GM23248 (cell line): ENCODE measurements around the gene PSMD2. TPM values are rescaled to one million over a fixed set of nuclear protein-coding genes. Genes with fewer than 3 reads are reported as not detected.

Experiments
- DNase-seq: peaks from one replicate; pipeline ENCODE4 v3.0.0-alpha.2; 2015
- H2AFZ ChIP-seq: fragments of 200-600 bp; sonication (generic); 2 replicates; pipeline ENCODE4 v1.6.1; 2016; ENCODE audit warnings: antibody characterized with exemption
- H3F3A ChIP-seq: fragments of 200-600 bp; sonication (generic); 2 replicates; pipeline ENCODE4 v1.6.1; 2016; ENCODE audit warnings: mild to moderate bottlenecking, antibody characterized with exemption, mixed run types; ENCODE audit not compliant: insufficient read depth
- H3K27ac ChIP-seq: fragments of 200-600 bp; sonication (generic); 2 replicates; pipeline ENCODE4 v1.5.1; 2016; ENCODE audit warnings: mild to moderate bottlenecking
- H3K27me3 ChIP-seq: fragments of 200-600 bp; sonication (generic); replicated peaks from 2 replicates; pipeline ENCODE4 v1.6.1; 2016; ENCODE audit warnings: mild to moderate bottlenecking; ENCODE audit not compliant: insufficient read depth
- H3K36me3 ChIP-seq: fragments of 200-600 bp; sonication (generic); 2 replicates; pipeline ENCODE4 v1.6.1; 2016; ENCODE audit warnings: low read depth, mild to moderate bottlenecking
- H3K4me1 ChIP-seq: fragments of 200-600 bp; sonication (generic); 2 replicates; pipeline ENCODE4 v1.6.1; 2016; ENCODE audit warnings: mild to moderate bottlenecking; ENCODE audit not compliant: insufficient read depth
- H3K4me2 ChIP-seq: fragments of 200-600 bp; sonication (generic); one replicate; pipeline ENCODE4 v1.6.1; 2016; ENCODE audit warnings: mild to moderate bottlenecking; ENCODE audit not compliant: unreplicated experiment
- H3K4me3 ChIP-seq: fragments of 200-600 bp; sonication (generic); 2 replicates; pipeline ENCODE4 v1.5.1; 2016; ENCODE audit warnings: mild to moderate bottlenecking
- H3K79me2 ChIP-seq: fragments of 200-600 bp; sonication (generic); 2 replicates; pipeline ENCODE4 v1.6.1; 2016; ENCODE audit warnings: mild to moderate bottlenecking; ENCODE audit not compliant: insufficient read depth
- H3K9ac ChIP-seq: fragments of 200-600 bp; sonication (generic); 2 replicates; pipeline ENCODE4 v1.6.1; 2016; ENCODE audit warnings: mild to moderate bottlenecking
- H3K9me2 ChIP-seq: fragments of 200-600 bp; sonication (generic); 2 replicates; pipeline ENCODE4 v1.6.1; 2016; ENCODE audit warnings: mixed run types, mild to moderate bottlenecking, moderate library complexity; ENCODE audit not compliant: insufficient read depth
- H3K9me3 ChIP-seq: fragments of 200-600 bp; sonication (generic); one replicate; pipeline ENCODE4 v1.6.1; 2017; ENCODE audit warnings: low read depth
- H4K20me1 ChIP-seq: fragments of 200-600 bp; sonication (generic); 2 replicates; pipeline ENCODE4 v1.6.0; 2016; ENCODE audit not compliant: insufficient read depth
- EZH2 ChIP-seq: fragments of 200-600 bp; sonication (generic); IDR thresholded peaks from 2 replicates; pipeline ENCODE4 v1.6.1; 2018; ENCODE audit warnings: antibody characterized with exemption, mild to moderate bottlenecking; ENCODE audit not compliant: insufficient read depth, poor library complexity, severe bottlenecking
- EZH2phosphoT487 ChIP-seq: fragments of 200-600 bp; sonication (generic); IDR thresholded peaks from 2 replicates; pipeline ENCODE4 v1.6.1; 2018; ENCODE audit warnings: antibody characterized with exemption, moderate library complexity, mild to moderate bottlenecking, low read depth; ENCODE audit not compliant: insufficient read depth
- WGBS, 2 experiments: methylation state at CpG; one replicate each; pipeline ENCODE4 v1.1.6; 2015 to 2017; ENCODE audit warnings: low lambda C conversion rate in 2 of 2, low coverage in 1 of 2; ENCODE audit errors: missing lambda C conversion rate in 2 of 2; 5-methylcytosine and 5-hydroxymethylcytosine counted together
- in situ Hi-C: fragments of 300-500 bp; cut with MboI; formaldehyde crosslinking; loops from 2 replicates; pipeline ENCODE4 v1.15.0; 2020
- polyA plus RNA-seq: library from polyadenylated mRNA; unstranded; fragments of >200 nt; fragmentation: Nextera tagmentation; extraction: Ambion mirVana; gene quantifications from 2 replicates; pipeline ENCODE4 v1.2.1, GENCODE V29; 2016
- total RNA-seq: library from RNA; depleted of rRNA; stranded (reverse); fragments of >200 nt; shearing (Covaris generic); gene quantifications from 2 replicates; pipeline ENCODE4 v1.2.3, GENCODE V29; 2014

The PSMD2 gene
- total and polyA plus RNA-seq, 2 experiments from 2014 or later: 513 to 602 TPM

GRCh38 chr3:184353546-184353941 is 54.5 kb downstream of the PSMD2 start:
- no peak overlapping the region for H2AFZ ChIP-seq
- TF ChIP-seq EZH2 (no peak), EZH2phosphoT487 (no peak)
- no peaks in the 10 kb centered on the region for H3K9me2 ChIP-seq
- H3K9me3 ChIP-seq: no peaks in the 10 kb centered on the region
- no peaks in the 10 kb centered on the region for H3F3A ChIP-seq
- H3K36me3 ChIP-seq: no peaks in the 10 kb centered on the region
- WGBS, 2 experiments: 94 to 98% methylated on average over 11 of the region's 11 CpGs
- no peaks in the 10 kb centered on the region for H3K27me3 ChIP-seq
- no peaks in the 10 kb centered on the region for H3K4me1 ChIP-seq
- no peak overlapping the region for H3K27ac ChIP-seq
- H3K4me2 ChIP-seq: no peak overlapping the region
- no peak overlapping the region for H3K9ac ChIP-seq
- no peak for DNase-seq
- in situ Hi-C loops: loop anchor here (25.0 kb wide), 1 partner anchor 434 kb away; no protein-coding TSS in a partner anchor
- no peak overlapping the region for H3K4me3 ChIP-seq
- no peaks in the 10 kb centered on the region for H4K20me1 ChIP-seq
- H3K79me2 ChIP-seq: no peaks in the 10 kb centered on the region

- no peaks in the 10 kb centered on the region for H3K9me2 ChIP-seq
- H4K20me1 ChIP-seq: no peaks in the 10 kb centered on the region
- H3K9ac ChIP-seq: no peak overlapping the region
- H3K4me3 ChIP-seq: no peak overlapping the region
- H3K9me3 ChIP-seq: no peaks in the 10 kb centered on the region
- no peak overlapping the region for H2AFZ ChIP-seq
- no peaks in the 10 kb centered on the region for H3K27me3 ChIP-seq
- in situ Hi-C loops: loop anchor here (25.0 kb wide), 1 partner anchor 433 kb away; no protein-coding TSS in a partner anchor
- peak; percentile 44 for DNase-seq
- no peaks in the 10 kb centered on the region for H3F3A ChIP-seq
- no peak overlapping the region for H3K4me2 ChIP-seq
- TF ChIP-seq EZH2phosphoT487 (no peak), EZH2 (no peak)
- no peak overlapping the region for H3K27ac ChIP-seq
- WGBS, 2 experiments: 45 to 50% methylated on average over 18 of the region's 18 CpGs
- H3K79me2 ChIP-seq: no peaks in the 10 kb centered on the region
- H3K36me3 ChIP-seq: no peaks in the 10 kb centered on the region
- no peaks in the 10 kb centered on the region for H3K4me1 ChIP-seq
Measured at GRCh38 chr3:184354121-184354728, 55.2 kb downstream of the PSMD2 start.

- 83 to 85% methylated on average over 7 to 8 of the region's 8 CpGs for WGBS, 2 experiments
- TF ChIP-seq EZH2: no peak
Measured at GRCh38 chr3:184354754-184355153, 55.7 kb downstream of the PSMD2 start.

GRCh38 chr3:184355261-184356040 is 56.4 kb downstream of the PSMD2 start:
- H3K4me1 ChIP-seq: 0 out of 2 replicates have a peak, but pooled peaks cover 1% of the 10 kb centered on the region
- no peaks in the 10 kb centered on the region for H3K36me3 ChIP-seq
- 64 to 71% methylated on average over 17 to 18 of the region's 18 CpGs for WGBS, 2 experiments

More at GRCh38 chr3:184354754-184355153, 55.7 kb downstream of the PSMD2 start:
- Histone ChIP-seq H3K27ac (no peak overlapping the region), H3K36me3 (no peaks in the 10 kb centered on the region), H3K79me2 (no peaks in the 10 kb centered on the region), H3K9ac (no peak overlapping the region), H2AFZ (no peak overlapping the region), H4K20me1 (no peaks in the 10 kb centered on the region), H3K4me1 (no peaks in the 10 kb centered on the region), H3K9me3 (no peaks in the 10 kb centered on the region), H3K4me2 (no peak overlapping the region), H3F3A (no peaks in the 10 kb centered on the region), H3K27me3 (no peaks in the 10 kb centered on the region), H3K9me2 (no peaks in the 10 kb centered on the region), H3K4me3 (no peak overlapping the region)
- in situ Hi-C loops: loop anchor here (25.0 kb wide), 1 partner anchor 433 kb away; no protein-coding TSS in a partner anchor
- DNase-seq: no peak

More at GRCh38 chr3:184355261-184356040, 56.4 kb downstream of the PSMD2 start:
- Histone ChIP-seq H4K20me1 (no peaks in the 10 kb centered on the region), H3K27me3 (no peaks in the 10 kb centered on the region), H2AFZ (no peak overlapping the region), H3K4me3 (no peak overlapping the region), H3K9me2 (no peaks in the 10 kb centered on the region), H3F3A (no peaks in the 10 kb centered on the region), H3K27ac (no peak overlapping the region), H3K9me3 (no peaks in the 10 kb centered on the region), H3K79me2 (no peaks in the 10 kb centered on the region), H3K9ac (no peak overlapping the region), H3K4me2 (no peak overlapping the region)
- in situ Hi-C loops: loop anchor here (25.0 kb wide), 1 partner anchor 432 kb away; no protein-coding TSS in a partner anchor
- DNase-seq: peak; percentile 64
- TF ChIP-seq EZH2phosphoT487 (no peak), EZH2 (no peak)
